Osteoblast (primary cell): Measurements from ENCODE around the gene TTC21A. TPM values are rescaled to one million over a fixed set of nuclear protein-coding genes. Genes with fewer than 3 reads are reported as not detected.
"Not testable (repeated sequence)": the region's sequence is repeated elsewhere in the genome, so short reads cannot be mapped to it uniquely, and the experiment has no call there.

Source experiments
- DNase-seq: peaks from one replicate; pipeline ENCODE4 v3.0.0; 2011; ENCODE audit warnings: low spot score, mixed read lengths; ENCODE audit not compliant: insufficient read length; ENCODE audit errors: missing footprints
- H2AFZ ChIP-seq: 2 replicates; pipeline ENCODE4 v1.6.0; 2011; ENCODE audit warnings: mild to moderate bottlenecking, low read length
- H3K27ac ChIP-seq: 2 replicates; pipeline ENCODE4 v1.5.1; 2011; ENCODE audit warnings: mild to moderate bottlenecking, low read depth, low read length, moderate library complexity
- H3K27me3 ChIP-seq: 2 replicates; pipeline ENCODE4 v1.6.0; 2012; ENCODE audit warnings: mild to moderate bottlenecking, control low read depth, inconsistent platforms, low read length, moderate library complexity; ENCODE audit not compliant: insufficient read depth
- H3K36me3 ChIP-seq: 2 replicates; pipeline ENCODE4 v1.5.1; 2011; ENCODE audit warnings: mild to moderate bottlenecking, low read length, control low read depth, moderate library complexity; ENCODE audit not compliant: insufficient read depth
- H3K4me1 ChIP-seq: 2 replicates; pipeline ENCODE4 v1.5.1; 2011; ENCODE audit warnings: mild to moderate bottlenecking, low read length, control low read depth, moderate library complexity; ENCODE audit not compliant: insufficient read depth
- H3K4me2 ChIP-seq: 2 replicates; pipeline ENCODE4 v1.6.0; 2011; ENCODE audit warnings: mild to moderate bottlenecking, low read length; ENCODE audit not compliant: insufficient read depth
- H3K4me3 ChIP-seq: fragments of 200-600 bp; sonication (generic); 3 replicates; pipeline ENCODE4 v1.5.1; 2012; ENCODE audit warnings: mild to moderate bottlenecking, low read length, inconsistent platforms; ENCODE audit not compliant: insufficient read depth
- H3K79me2 ChIP-seq: 2 replicates; pipeline ENCODE4 v1.6.0; 2012; ENCODE audit warnings: mild to moderate bottlenecking, low read length, control low read depth, inconsistent platforms; ENCODE audit not compliant: insufficient read depth
- H3K9me3 ChIP-seq: 2 replicates; pipeline ENCODE4 v1.5.1; 2011; ENCODE audit warnings: low read depth, low read length, control low read depth
- H4K20me1 ChIP-seq: 2 replicates; pipeline ENCODE4 v1.6.0; 2012; ENCODE audit warnings: mild to moderate bottlenecking, low read length, control low read depth; ENCODE audit not compliant: insufficient read depth
- CTCF ChIP-seq: IDR thresholded peaks from 2 replicates; pipeline ENCODE4 v1.5.1; 2011; ENCODE audit warnings: mild to moderate bottlenecking, low read depth, low read length, moderate library complexity; ENCODE audit errors: extremely low read depth
- total RNA-seq: library from RNA; depleted of rRNA; stranded (reverse); fragments of >200 nt; gene quantifications from 2 replicates; pipeline ENCODE4 v1.2.3, GENCODE V29; 2012

TTC21A gene
- total RNA-seq, 1 donor = 6.9 TPM

- peaks cover 20% of the 10 kb centered on the region for H3K4me1 ChIP-seq
- no peak for TF ChIP-seq CTCF
These were observed 63.0 kb downstream of the TTC21A start for GRCh38 chr3:39170461-39170860.

GRCh38 chr3:39170877-39171276 is 63.4 kb downstream of the TTC21A start:
- not testable (repeated sequence) for H3K27me3 ChIP-seq, H4K20me1 ChIP-seq, H3K4me2 ChIP-seq, H3K9me3 ChIP-seq, H3K79me2 ChIP-seq, DNase-seq, H3K36me3 ChIP-seq, H3K4me3 ChIP-seq, H2AFZ ChIP-seq, H3K27ac ChIP-seq
- peaks cover 17% of the 10 kb centered on the region for H3K4me1 ChIP-seq

More at GRCh38 chr3:39170461-39170860, 63.0 kb downstream of the TTC21A start:
- Histone ChIP-seq H3K4me3 (no peak overlapping the region), H3K79me2 (no peaks in the 10 kb centered on the region), H3K4me2 (no peak overlapping the region), H4K20me1 (no peaks in the 10 kb centered on the region), H3K27me3 (no peaks in the 10 kb centered on the region), H3K9me3 (no peaks in the 10 kb centered on the region), H2AFZ (no peak overlapping the region), H3K27ac (no peak overlapping the region), H3K36me3 (no peaks in the 10 kb centered on the region)
- no peak for DNase-seq

GRCh38 chr3:39171860-39172259 is 64.4 kb downstream of the TTC21A start:
- Histone ChIP-seq H3K9me3 (no peaks in the 10 kb centered on the region), H3K4me1 (peaks cover 10% of the 10 kb centered on the region), H4K20me1 (no peaks in the 10 kb centered on the region), H3K36me3 (no peaks in the 10 kb centered on the region), H3K4me3 (no peak overlapping the region), H2AFZ (no peak overlapping the region), H3K4me2 (no peak overlapping the region), H3K27ac (no peak overlapping the region), H3K79me2 (no peaks in the 10 kb centered on the region), H3K27me3 (no peaks in the 10 kb centered on the region)
- no peak for TF ChIP-seq CTCF
- DNase-seq = no peak

GRCh38 chr3:39173318-39174125 is 66.0 kb downstream of the TTC21A start:
- no peak overlapping the region for H3K4me3 ChIP-seq
- no peaks in the 10 kb centered on the region for H3K27me3 ChIP-seq
- H4K20me1 ChIP-seq = no peaks in the 10 kb centered on the region
- H3K4me2 ChIP-seq = no peak overlapping the region
- no peaks in the 10 kb centered on the region for H3K79me2 ChIP-seq
- H3K4me1 ChIP-seq = peaks cover 14% of the 10 kb centered on the region
- DNase-seq = no peak
- H2AFZ ChIP-seq = no peak overlapping the region
- H3K27ac ChIP-seq = no peak overlapping the region
- no peaks in the 10 kb centered on the region for H3K9me3 ChIP-seq
- TF ChIP-seq CTCF = no peak
- H3K36me3 ChIP-seq = no peaks in the 10 kb centered on the region
